HepG2 (cell line): ENCODE data around the gene CDH23. TPM values are rescaled to one million over a fixed set of nuclear protein-coding genes. Genes with fewer than 3 reads are reported as not detected.

Experiments used
- ATAC-seq: fragments of 200-7000 bp; cut with Tn5 transposase; 3 replicates; pipeline ENCODE4 v1.9.1; 2020; ENCODE audit warnings: mild to moderate bottlenecking, moderate library complexity
- BruUV-seq: library from RNA; stranded (reverse); fragments of 400-500 nt; replicated peaks from 2 replicates; lab custom pipeline; 2021; lab: Mats Ljungman, UMichigan
- CTCF ChIA-PET: fragments of 300-600 bp; formaldehyde crosslinking; extraction: SDS; loops from one replicate; lab custom pipeline; 2021; ENCODE audit warnings: low total read pairs, inconsistent platforms, low intra/inter-chr PET ratio; lab: Yijun Ruan, JAX
- POLR2A ChIA-PET: fragments of 350-600 bp; sonication (Branson Sonifier 250); formaldehyde crosslinking; loops from one replicate; lab custom pipeline; 2020; ENCODE audit warnings: antibody characterized with exemption, inconsistent platforms; lab: Yijun Ruan, JAX
- DNase-seq: peaks from one replicate; pipeline ENCODE4 v3.0.0-alpha.2; 2015; ENCODE audit warnings: low spot score
- FAIRE-seq: peaks from 3 replicates; lab custom pipeline; 2011; peaks lifted over from hg19 to GRCh38; lab: Jason Lieb, UNC
- H2AFZ ChIP-seq: one replicate; pipeline ENCODE4 v1.6.1; 2011; ENCODE audit warnings: low read length, inconsistent platforms
- H3K27ac ChIP-seq: fragments of 300-600 bp; 3 replicates; pipeline ENCODE4 v1.8.0; 2011; ENCODE audit warnings: mixed run types, mild to moderate bottlenecking, mixed read lengths, low read length, inconsistent platforms; ENCODE audit not compliant: insufficient read depth; ENCODE audit errors: extremely low read length
- H3K27me3 ChIP-seq, 2 experiments: fragments of 200-600 bp in 1 of 2; 2 replicates in 1 of 2; 3 replicates in 1 of 2; pipeline versions ENCODE4 v1.6.0 to v1.8.0; 2011; ENCODE audit warnings: low read length in 2 of 2, mild to moderate bottlenecking in 2 of 2, moderate library complexity in 2 of 2, inconsistent platforms in 1 of 2; ENCODE audit not compliant: insufficient read depth in 2 of 2, control insufficient read depth in 1 of 2
- H3K36me3 ChIP-seq, 2 experiments: fragments of 200-600 bp in 1 of 2; replicated peaks in 1 of 2; 2 replicates in 1 of 2; 3 replicates in 1 of 2; pipeline versions ENCODE4 v1.5.1 to v1.8.0; 2011; ENCODE audit warnings: low read length in 2 of 2, inconsistent platforms in 1 of 2; ENCODE audit not compliant: insufficient read depth in 2 of 2, control insufficient read depth in 1 of 2
- H3K4me1 ChIP-seq: 2 replicates; pipeline ENCODE4 v1.5.1; 2012; ENCODE audit warnings: low read length, inconsistent platforms; ENCODE audit not compliant: insufficient read depth
- H3K4me2 ChIP-seq: 2 replicates; pipeline ENCODE4 v1.6.0; 2011; ENCODE audit warnings: low read depth, low read length, inconsistent platforms
- H3K4me3 ChIP-seq, 3 experiments: fragments of 200-600 bp in 1 of 3; sonication (generic), shearing (Covaris generic) in 1 of 3; replicated peaks in 1 of 3; 2 replicates each; pipeline ENCODE4 v1.5.1; 2011 to 2016; ENCODE audit warnings: low read length in 3 of 3, inconsistent platforms in 2 of 3, low read depth in 2 of 3, mild to moderate bottlenecking in 2 of 3, control low read depth in 1 of 3, mixed read lengths in 1 of 3; ENCODE audit not compliant: insufficient read depth in 1 of 3
- H3K79me2 ChIP-seq: one replicate; pipeline ENCODE4 v1.6.1; 2011; ENCODE audit warnings: low read length, inconsistent platforms; ENCODE audit not compliant: insufficient read depth
- H3K9ac ChIP-seq: 2 replicates; pipeline ENCODE4 v1.6.0; 2011; ENCODE audit warnings: mild to moderate bottlenecking, low read depth, low read length, inconsistent platforms; ENCODE audit not compliant: insufficient read depth
- H3K9me3 ChIP-seq: 2 replicates; pipeline ENCODE4 v1.5.1; 2012; ENCODE audit warnings: mild to moderate bottlenecking, low read length
- H4K20me1 ChIP-seq: 2 replicates; pipeline ENCODE4 v1.6.0; 2011; ENCODE audit warnings: inconsistent platforms, mild to moderate bottlenecking, low read length, moderate library complexity; ENCODE audit not compliant: insufficient read depth
- CHCHD3 ChIP-seq: sonication (generic); formaldehyde crosslinking; IDR thresholded peaks from 2 replicates; pipeline ENCODE4 v1.8.0; 2022; ENCODE audit warnings: mild to moderate bottlenecking, missing genetic modification reagents, moderate library complexity
- DNMT3B ChIP-seq: conservative IDR thresholded peaks from 2 replicates; pipeline ENCODE4 v1.6.1; 2016; ENCODE audit warnings: missing biosample characterization, control low read depth
- ISL2 ChIP-seq: sonication (generic); formaldehyde crosslinking; IDR thresholded peaks from 2 replicates; pipeline ENCODE4 v1.5.0; 2020; ENCODE audit warnings: missing genetic modification reagents
- NR2C2 ChIP-seq: sonication (generic); formaldehyde crosslinking; IDR thresholded peaks from 2 replicates; pipeline ENCODE4 v1.4.0; 2020; ENCODE audit warnings: missing genetic modification reagents, mild to moderate bottlenecking, moderate library complexity, borderline replicate concordance
- SALL1 ChIP-seq: sonication (generic); formaldehyde crosslinking; IDR thresholded peaks from 2 replicates; pipeline ENCODE4 v1.8.0; 2022; ENCODE audit warnings: mild to moderate bottlenecking, missing genetic modification reagents
- SRY ChIP-seq: sonication (generic); formaldehyde crosslinking; IDR thresholded peaks from 2 replicates; pipeline ENCODE4 v1.8.0; 2022; ENCODE audit warnings: mild to moderate bottlenecking, missing genetic modification reagents
- XBP1 ChIP-seq: sonication (generic); formaldehyde crosslinking; IDR thresholded peaks from 2 replicates; pipeline ENCODE4 v1.5.0; 2020; ENCODE audit warnings: missing genetic modification reagents
- ZNF180 ChIP-seq: sonication (generic); formaldehyde crosslinking; IDR thresholded peaks from 2 replicates; pipeline ENCODE4 v1.4.0; 2020; ENCODE audit warnings: low read depth, missing genetic modification reagents, borderline replicate concordance
- ZNF230 ChIP-seq: sonication (generic); formaldehyde crosslinking; IDR thresholded peaks from 2 replicates; pipeline ENCODE4 v1.4.0; 2020; ENCODE audit warnings: mild to moderate bottlenecking, missing genetic modification reagents
- ZNF766 ChIP-seq: sonication (generic); formaldehyde crosslinking; IDR thresholded peaks from 2 replicates; pipeline ENCODE4 v1.5.0; 2020; ENCODE audit warnings: missing genetic modification reagents, borderline replicate concordance
- WGBS: methylation state at CpG from one replicate; pipeline ENCODE4 v1.1.6; 2017; ENCODE audit warnings: low lambda C conversion rate; 5-methylcytosine and 5-hydroxymethylcytosine counted together
- in situ Hi-C: cut with HindIII; loops from 2 replicates; pipeline ENCODE4 v1.10.0; 2017; ENCODE audit warnings: low pct_unique_long_range_greater_than_20kb; ENCODE audit not compliant: extremely low pct_ligation_motif_present
- intact Hi-C: fragments of 100-400 bp; cut with micrococcal nuclease; formaldehyde crosslinking; loops from one replicate; pipeline ENCODE4 v1.10.0; 2022; ENCODE audit not compliant: unreplicated experiment
- polyA plus RNA-seq, 8 experiments: library from polyadenylated mRNA; depleted of rRNA in 3 of 8; stranded (reverse) in 7 of 8; unstranded in 1 of 8; fragments of >200 nt; fragmentation: Illumina TruSeq in 4 of 8; extraction: Trizol in 4 of 8; gene quantifications; 2 replicates each; pipeline versions ENCODE4 v1.2.1 to v1.2.3, GENCODE V29; 2011 to 2016; ENCODE audit warnings: low read depth in 4 of 8, missing spikeins in 1 of 8, mixed read lengths in 1 of 8; ENCODE audit not compliant: insufficient read depth in 1 of 8
- total RNA-seq, 5 experiments: library from RNA; depleted of rRNA; stranded (reverse); fragments of >200 nt; fragmentation: Illumina TruSeq; extraction: Trizol; gene quantifications; 2 replicates each; pipeline ENCODE4 v1.2.3, GENCODE V29; 2016; ENCODE audit warnings: low read depth in 1 of 5
- TF ChIP-seq, protein P1 (sequence below): sonication (generic); formaldehyde crosslinking; IDR thresholded peaks from 2 replicates; pipeline ENCODE4 v1.4.0; 2020; ENCODE audit warnings: missing genetic modification reagents
- TF ChIP-seq, protein P2 (sequence below): sonication (generic); formaldehyde crosslinking; IDR thresholded peaks from 2 replicates; pipeline ENCODE4 v1.8.1; 2023; ENCODE audit warnings: missing genetic modification reagents, mild to moderate bottlenecking, borderline replicate concordance

The CDH23 gene
- total and polyA plus RNA-seq, 2 of the 13 experiments (the other 11 are each of a cell fraction or from before 2014, with no cell fraction given), result 0.13 TPM; not detected in 1

DNA sequence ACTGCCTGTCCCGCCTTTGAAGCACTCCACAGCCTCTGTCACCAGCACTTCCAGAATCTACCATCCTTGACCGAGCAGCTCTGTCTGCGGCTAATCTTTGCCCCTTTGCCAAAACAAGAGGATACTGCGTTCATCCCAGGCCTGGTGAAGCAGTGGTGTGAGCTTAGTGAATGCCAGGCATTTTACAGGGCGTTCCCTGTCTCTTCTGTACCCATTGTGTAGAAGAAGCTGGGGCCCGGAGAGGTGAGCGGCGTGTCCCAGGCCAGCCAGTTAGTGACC lies 261.7 kb downstream of the CDH23 start:
- H4K20me1 ChIP-seq, result no peaks in the 10 kb centered on the region
- H3K4me3 ChIP-seq, result no peak overlapping the region
- no peak for FAIRE-seq
- WGBS, result 65% methylated on average over 5 of the region's 8 CpGs
- DNase-seq, result no peak
- POLR2A ChIA-PET, result no interaction called here
- H3K27ac ChIP-seq, result no peak overlapping the region
- peaks cover 26% of the 10 kb centered on the region for H3K4me1 ChIP-seq
- no peaks in the 10 kb centered on the region for H3K9me3 ChIP-seq
- ATAC-seq, result no peak
- intact Hi-C loops, result no loop called here
- TF ChIP-seq ZNF230 (CRISPR knock-in tag) (no peak), SALL1 (CRISPR knock-in tag) (no peak), DNMT3B (CRISPR knock-in tag) (no peak), XBP1 (CRISPR knock-in tag) (no peak), CHCHD3 (CRISPR knock-in tag) (no peak), NR2C2 (no peak), ISL2 (no peak), ZNF180 (no peak), SRY (CRISPR knock-in tag) (no peak), ZNF766 (no peak)
- TF ChIP-seq, protein P1, sequence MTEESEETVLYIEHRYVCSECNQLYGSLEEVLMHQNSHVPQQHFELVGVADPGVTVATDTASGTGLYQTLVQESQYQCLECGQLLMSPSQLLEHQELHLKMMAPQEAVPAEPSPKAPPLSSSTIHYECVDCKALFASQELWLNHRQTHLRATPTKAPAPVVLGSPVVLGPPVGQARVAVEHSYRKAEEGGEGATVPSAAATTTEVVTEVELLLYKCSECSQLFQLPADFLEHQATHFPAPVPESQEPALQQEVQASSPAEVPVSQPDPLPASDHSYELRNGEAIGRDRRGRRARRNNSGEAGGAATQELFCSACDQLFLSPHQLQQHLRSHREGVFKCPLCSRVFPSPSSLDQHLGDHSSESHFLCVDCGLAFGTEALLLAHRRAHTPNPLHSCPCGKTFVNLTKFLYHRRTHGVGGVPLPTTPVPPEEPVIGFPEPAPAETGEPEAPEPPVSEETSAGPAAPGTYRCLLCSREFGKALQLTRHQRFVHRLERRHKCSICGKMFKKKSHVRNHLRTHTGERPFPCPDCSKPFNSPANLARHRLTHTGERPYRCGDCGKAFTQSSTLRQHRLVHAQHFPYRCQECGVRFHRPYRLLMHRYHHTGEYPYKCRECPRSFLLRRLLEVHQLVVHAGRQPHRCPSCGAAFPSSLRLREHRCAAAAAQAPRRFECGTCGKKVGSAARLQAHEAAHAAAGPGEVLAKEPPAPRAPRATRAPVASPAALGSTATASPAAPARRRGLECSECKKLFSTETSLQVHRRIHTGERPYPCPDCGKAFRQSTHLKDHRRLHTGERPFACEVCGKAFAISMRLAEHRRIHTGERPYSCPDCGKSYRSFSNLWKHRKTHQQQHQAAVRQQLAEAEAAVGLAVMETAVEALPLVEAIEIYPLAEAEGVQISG (CRISPR knock-in tag), result no peak
- TF ChIP-seq, protein P2, sequence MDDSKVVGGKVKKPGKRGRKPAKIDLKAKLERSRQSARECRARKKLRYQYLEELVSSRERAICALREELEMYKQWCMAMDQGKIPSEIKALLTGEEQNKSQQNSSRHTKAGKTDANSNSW (CRISPR knock-in tag), result no peak
- TF ChIP-seq, all 625 proteins: peak for 0
- CTCF ChIA-PET, result no interaction called here
- Histone ChIP-seq H3K79me2 (no peaks in the 10 kb centered on the region), H3K36me3 (no peaks in the 10 kb centered on the region), H3K9ac (no peak overlapping the region), H2AFZ (no peak overlapping the region), H3K4me2 (no peak overlapping the region), H3K27me3 (peaks cover 5 to 6% of the 10 kb centered on the region in 2 experiments; a peak in 3 of 5 replicates)
- no TSS peak for BruUV-seq
- in situ Hi-C loops, result no loop called here
